DOHH2 (cell line): ENCODE measurements around the gene ROR2.
"Not testable (repeated sequence)": the region's sequence is repeated elsewhere in the genome, so short reads cannot be mapped to it uniquely, and the experiment has no call there.

Experiments
- CTCF ChIP-seq: fragments of 200-600 bp; sonication (generic); IDR thresholded peaks from one replicate; pipeline ENCODE4 v1.5.1; 2014; ENCODE audit warnings: antibody characterized with exemption, mild to moderate bottlenecking, low read depth, low read length; ENCODE audit not compliant: poor library complexity, severe bottlenecking
- EZH2phosphoT487 ChIP-seq: fragments of 200-600 bp; sonication (generic); IDR thresholded peaks from 2 replicates; pipeline ENCODE4 v1.6.1; 2017; ENCODE audit warnings: borderline replicate concordance, mild to moderate bottlenecking, antibody characterized with exemption, low read length, moderate library complexity, mixed read lengths

- TF ChIP-seq CTCF, EZH2phosphoT487: not testable (repeated sequence)
Measured at GRCh38 chr9:91793371-91793770, 156.7 kb downstream of the ROR2 start.
